Calu3 (cell line): ENCODE measurements around the gene ARL15. TPM values are rescaled to one million over a fixed set of nuclear protein-coding genes. Genes with fewer than 3 reads are reported as not detected.
A peak's percentile ranks its signal among the peaks of the same experiment; 100 is the strongest.

Source experiments
- BruUV-seq: library from RNA; stranded (reverse); fragments of 400-500 nt; replicated peaks from 2 replicates; lab custom pipeline; 2021; lab: Mats Ljungman, UMichigan
- CTCF ChIA-PET: fragments of 300-600 bp; sonication (Branson Sonifier 250); formaldehyde crosslinking; loops from one replicate; lab custom pipeline; 2022; ENCODE audit warnings: antibody characterized with exemption; lab: Charles Lee
- DNase-seq: peaks from one replicate; pipeline ENCODE4 v3.0.0; 2022
- H3K27ac Mint-ChIP-seq: one replicate; pipeline ENCODE4 v1.8.0; 2022; ENCODE audit warnings: mixed read lengths; ENCODE audit not compliant: unreplicated experiment
- H3K27me3 Mint-ChIP-seq: one replicate; pipeline ENCODE4 v1.8.0; 2022; ENCODE audit warnings: mixed read lengths; ENCODE audit not compliant: unreplicated experiment
- H3K36me3 Mint-ChIP-seq: one replicate; pipeline ENCODE4 v1.8.0; 2022; ENCODE audit warnings: mild to moderate bottlenecking, moderate library complexity, mixed read lengths; ENCODE audit not compliant: insufficient read depth, unreplicated experiment
- H3K4me1 Mint-ChIP-seq: one replicate; pipeline ENCODE4 v1.8.0; 2022; ENCODE audit warnings: mild to moderate bottlenecking, low read depth, mixed read lengths; ENCODE audit not compliant: unreplicated experiment
- H3K4me3 Mint-ChIP-seq: one replicate; pipeline ENCODE4 v1.8.0; 2022; ENCODE audit warnings: mild to moderate bottlenecking, low read depth, moderate library complexity, mixed read lengths; ENCODE audit not compliant: unreplicated experiment
- H3K9me3 Mint-ChIP-seq: one replicate; pipeline ENCODE4 v1.8.0; 2022; ENCODE audit warnings: low read depth, mixed read lengths; ENCODE audit not compliant: unreplicated experiment
- intact Hi-C: fragments of 100-400 bp; cut with micrococcal nuclease; formaldehyde crosslinking; loops from one replicate; pipeline ENCODE4 v1.10.0; 2022; ENCODE audit not compliant: unreplicated experiment
- total RNA-seq: library from RNA; stranded (reverse); gene quantifications from 2 replicates; pipeline ENCODE4 v1.2.3, GENCODE V29; 2022
- TF ChIP-seq, protein P1 (sequence below): fragments of 200-600 bp; IDR thresholded peaks from one replicate; pipeline ENCODE4 v1.8.0; 2022; ENCODE audit warnings: antibody characterized with exemption; ENCODE audit not compliant: unreplicated experiment

ARL15 gene
- total RNA-seq, 1 experiment from 2014 or later, result 15.1 TPM

DNA sequence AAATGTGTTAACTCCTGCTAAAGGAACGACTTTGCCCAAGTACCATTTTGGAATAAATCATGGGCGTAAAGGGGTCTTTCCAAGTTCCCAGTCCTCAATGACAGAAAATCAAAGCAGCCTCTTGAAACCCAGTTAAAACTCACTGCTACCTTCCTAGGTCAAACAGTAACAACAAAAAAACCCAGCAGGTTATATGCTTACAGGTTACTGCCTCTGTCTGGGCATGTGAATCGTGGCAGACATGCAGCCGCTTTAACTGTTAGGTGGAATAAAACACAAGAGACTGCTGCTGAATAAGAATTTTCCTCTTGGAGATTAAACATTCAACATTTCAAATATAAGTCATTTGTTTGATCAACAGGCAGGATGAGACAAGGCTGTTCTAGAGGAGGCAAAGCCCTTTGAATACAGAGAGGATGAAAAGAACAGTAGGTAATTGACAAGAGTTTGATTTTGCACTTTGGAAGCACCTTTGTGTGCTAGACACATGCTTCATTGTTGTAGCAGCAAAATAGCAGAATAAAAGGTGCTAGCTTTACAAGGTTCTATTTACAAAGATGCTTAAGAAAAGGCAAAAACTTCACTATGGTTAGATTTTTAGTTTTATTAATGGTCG, 430.6 kb downstream of the ARL15 start:
- CTCF ChIA-PET, result no interaction called here
- Mint-ChIP-seq H3K36me3 (no peaks in the 10 kb centered on the region), H3K4me3 (no peak overlapping the region)

DNA sequence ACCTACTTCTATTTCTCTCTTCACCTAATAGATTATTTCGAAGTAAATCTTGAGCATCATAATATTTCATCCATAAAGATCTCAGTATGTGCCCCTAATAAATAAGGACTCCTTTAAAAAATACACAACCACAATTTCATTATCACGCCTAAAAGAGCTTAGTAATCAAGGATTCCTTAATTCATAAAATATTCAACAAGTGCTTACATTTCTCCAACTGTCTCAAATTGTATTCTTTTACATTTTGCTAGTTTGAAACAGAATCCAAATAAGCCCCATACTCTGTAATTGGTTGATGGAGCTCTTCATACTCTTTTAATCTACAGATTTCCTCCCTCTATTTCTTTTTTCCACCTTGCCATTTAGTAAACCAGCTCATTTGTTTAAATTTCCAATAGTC, 432.4 kb downstream of the ARL15 start:
- Mint-ChIP-seq H3K36me3 (no peaks in the 10 kb centered on the region), H3K27ac (no peak overlapping the region), H3K4me1 (no peaks in the 10 kb centered on the region), H3K27me3 (no peaks in the 10 kb centered on the region), H3K4me3 (no peak overlapping the region), H3K9me3 (no peaks in the 10 kb centered on the region)
- DNase-seq, result no peak
- CTCF ChIA-PET, result interaction anchor here (0.9 kb wide), 1 partner anchor 9 kb away, joined by 4 read pairs; no protein-coding TSS in a partner anchor
- TF ChIP-seq, protein P1, sequence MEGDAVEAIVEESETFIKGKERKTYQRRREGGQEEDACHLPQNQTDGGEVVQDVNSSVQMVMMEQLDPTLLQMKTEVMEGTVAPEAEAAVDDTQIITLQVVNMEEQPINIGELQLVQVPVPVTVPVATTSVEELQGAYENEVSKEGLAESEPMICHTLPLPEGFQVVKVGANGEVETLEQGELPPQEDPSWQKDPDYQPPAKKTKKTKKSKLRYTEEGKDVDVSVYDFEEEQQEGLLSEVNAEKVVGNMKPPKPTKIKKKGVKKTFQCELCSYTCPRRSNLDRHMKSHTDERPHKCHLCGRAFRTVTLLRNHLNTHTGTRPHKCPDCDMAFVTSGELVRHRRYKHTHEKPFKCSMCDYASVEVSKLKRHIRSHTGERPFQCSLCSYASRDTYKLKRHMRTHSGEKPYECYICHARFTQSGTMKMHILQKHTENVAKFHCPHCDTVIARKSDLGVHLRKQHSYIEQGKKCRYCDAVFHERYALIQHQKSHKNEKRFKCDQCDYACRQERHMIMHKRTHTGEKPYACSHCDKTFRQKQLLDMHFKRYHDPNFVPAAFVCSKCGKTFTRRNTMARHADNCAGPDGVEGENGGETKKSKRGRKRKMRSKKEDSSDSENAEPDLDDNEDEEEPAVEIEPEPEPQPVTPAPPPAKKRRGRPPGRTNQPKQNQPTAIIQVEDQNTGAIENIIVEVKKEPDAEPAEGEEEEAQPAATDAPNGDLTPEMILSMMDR, result no peak
- intact Hi-C loops, result no loop called here
- no TSS peak for BruUV-seq

More for the DNA sequence above, 430.6 kb downstream of the ARL15 start:
- no TSS peak for BruUV-seq
- intact Hi-C loops, result no loop called here
- DNase-seq, result no peak
- TF ChIP-seq, protein P1, result no peak
- Mint-ChIP-seq H3K27ac (no peak overlapping the region), H3K9me3 (no peaks in the 10 kb centered on the region), H3K4me1 (no peaks in the 10 kb centered on the region), H3K27me3 (no peaks in the 10 kb centered on the region)

DNA sequence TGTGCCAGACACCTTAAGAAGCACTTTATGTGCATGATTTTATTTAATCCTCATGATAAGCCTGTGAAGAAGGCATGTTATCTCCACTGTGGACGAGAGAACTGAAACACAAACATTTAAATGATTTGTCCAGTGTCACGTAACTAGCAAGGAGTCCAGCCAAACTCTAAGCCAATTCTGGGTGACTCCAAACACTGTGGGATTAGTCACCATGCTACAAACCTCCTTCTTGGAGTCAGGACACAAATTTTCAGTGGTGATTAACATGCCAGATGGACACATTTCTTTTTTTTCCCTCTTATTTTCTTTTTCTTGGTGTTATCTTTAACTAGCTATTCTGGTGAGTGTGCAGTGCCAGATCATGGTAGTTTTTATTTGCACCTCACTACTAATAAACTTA, 433.1 kb downstream of the ARL15 start:
- no TSS peak for BruUV-seq
- H3K27me3 Mint-ChIP-seq, result no peaks in the 10 kb centered on the region
- H3K4me3 Mint-ChIP-seq, result no peak overlapping the region
- no peak for DNase-seq
- H3K27ac Mint-ChIP-seq, result no peak overlapping the region
- H3K4me1 Mint-ChIP-seq, result no peaks in the 10 kb centered on the region
- TF ChIP-seq, protein P1, result no peak
- CTCF ChIA-PET, result interaction anchor here (0.9 kb wide), 1 partner anchor 8 kb away, joined by 4 read pairs; no protein-coding TSS in a partner anchor
- no peaks in the 10 kb centered on the region for H3K36me3 Mint-ChIP-seq
- intact Hi-C loops, result no loop called here
- no peaks in the 10 kb centered on the region for H3K9me3 Mint-ChIP-seq

DNA sequence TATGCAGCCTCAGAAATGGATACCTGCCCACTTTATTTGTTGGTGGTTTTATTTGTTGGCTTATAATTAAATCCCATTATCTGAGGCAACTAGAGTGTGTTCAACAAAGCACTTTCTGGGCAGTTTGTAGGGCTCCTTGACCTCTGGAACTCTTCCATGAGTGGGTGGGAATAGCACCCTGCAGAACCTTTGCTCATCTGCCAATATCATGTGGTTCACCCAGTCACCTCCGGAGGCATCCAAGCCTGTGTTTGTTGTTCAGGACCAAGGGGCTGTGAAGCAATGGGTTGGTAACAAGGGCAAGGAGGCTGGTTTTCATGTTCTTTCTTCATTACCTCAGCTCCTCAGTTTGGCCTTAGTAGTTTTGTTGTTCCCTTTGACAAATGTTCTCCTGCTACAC, 436.0 kb downstream of the ARL15 start:
- no peaks in the 10 kb centered on the region for H3K4me1 Mint-ChIP-seq
- no peaks in the 10 kb centered on the region for H3K9me3 Mint-ChIP-seq
- no peak overlapping the region for H3K27ac Mint-ChIP-seq
- CTCF ChIA-PET, result interaction anchor here (0.6 kb wide), 1 partner anchor 840 kb away, joined by 3 read pairs; no protein-coding TSS in a partner anchor
- TF ChIP-seq, protein P1, result no peak
- peak; percentile 9 for DNase-seq
- H3K27me3 Mint-ChIP-seq, result no peaks in the 10 kb centered on the region
- intact Hi-C loops, result loop anchor here (5.0 kb wide), 2 partner anchors 397 to 612 kb away; no protein-coding TSS in a partner anchor
- H3K36me3 Mint-ChIP-seq, result no peaks in the 10 kb centered on the region
- BruUV-seq, result no TSS peak
- H3K4me3 Mint-ChIP-seq, result no peak overlapping the region
